GM12878 (cell line): ENCODE data around the gene VEPH1. TPM values are rescaled to one million over a fixed set of nuclear protein-coding genes. Genes with fewer than 3 reads are reported as not detected.
A peak's percentile ranks its signal among the peaks of the same experiment; 100 is the strongest.

Source experiments
- ATAC-seq: fragments of 200-7000 bp; cut with Tn5 transposase; 3 replicates; pipeline ENCODE4 v1.9.1; 2020; ENCODE audit warnings: mild to moderate bottlenecking, moderate library complexity
- BruUV-seq: library from RNA; stranded (reverse); fragments of 400-500 nt; replicated peaks from 2 replicates; lab custom pipeline; 2021; lab: Mats Ljungman, UMichigan
- CTCF ChIA-PET: fragments of 300-600 bp; sonication (Branson Sonifier 250); formaldehyde crosslinking; extraction: SDS; loops from one replicate; lab custom pipeline; 2021; ENCODE audit warnings: inconsistent platforms; lab: Yijun Ruan, JAX
- POLR2A ChIA-PET: fragments of 350-600 bp; formaldehyde crosslinking; extraction: SDS; loops from one replicate; lab custom pipeline; 2021; ENCODE audit warnings: inconsistent platforms; lab: Charles Lee
- RAD21 ChIA-PET: fragments of 300-600 bp; sonication (Branson Sonifier 250); formaldehyde crosslinking; loops from one replicate; lab custom pipeline; 2023; ENCODE audit warnings: antibody characterized with exemption; ENCODE audit not compliant: unreplicated experiment; lab: Charles Lee
- SMC1A ChIA-PET: fragments of 300-600 bp; sonication (Branson Sonifier 250); formaldehyde crosslinking; loops from one replicate; lab custom pipeline; 2023; ENCODE audit not compliant: unreplicated experiment, uncharacterized antibody; lab: Charles Lee
- DNase-seq: peaks from one replicate; pipeline ENCODE4 v3.0.0-alpha.2; 2011; ENCODE audit warnings: low read depth, low spot score
- FAIRE-seq: peaks from 3 replicates; lab custom pipeline; 2011; peaks lifted over from hg19 to GRCh38; lab: Jason Lieb, UNC
- H2AFZ ChIP-seq: 2 replicates; pipeline ENCODE4 v1.6.0; 2011; ENCODE audit warnings: low read depth, low read length, control low read depth; ENCODE audit not compliant: control insufficient read depth
- H3K27ac ChIP-seq: 2 replicates; pipeline ENCODE4 v1.5.1; 2011; ENCODE audit warnings: control low read depth; ENCODE audit not compliant: control insufficient read depth, insufficient read depth
- H3K27me3 ChIP-seq, 2 experiments: replicated peaks in 1 of 2; 2 replicates each; pipeline versions ENCODE4 v1.6.0 to v1.6.1; 2011; ENCODE audit warnings: low read length in 1 of 2; ENCODE audit not compliant: control insufficient read depth in 2 of 2, insufficient read depth in 2 of 2
- H3K36me3 ChIP-seq, 2 experiments: 2 replicates each; pipeline ENCODE4 v1.5.1; 2011; ENCODE audit warnings: low read length in 1 of 2; ENCODE audit not compliant: control insufficient read depth in 2 of 2, insufficient read depth in 2 of 2
- H3K4me1 ChIP-seq: 2 replicates; pipeline ENCODE4 v1.6.1; 2011; ENCODE audit warnings: mild to moderate bottlenecking, low read length, moderate library complexity, mixed read lengths; ENCODE audit not compliant: control insufficient read depth, insufficient read depth
- H3K4me2 ChIP-seq: 2 replicates; pipeline ENCODE4 v1.6.0; 2011; ENCODE audit warnings: control low read depth; ENCODE audit not compliant: control insufficient read depth, insufficient read depth
- H3K4me3 ChIP-seq: fragments of 200-600 bp; sonication (generic); 2 replicates; pipeline ENCODE4 v1.5.1; 2016
- H3K79me2 ChIP-seq: 2 replicates; pipeline ENCODE4 v1.6.0; 2011; ENCODE audit warnings: low read length; ENCODE audit not compliant: control insufficient read depth, insufficient read depth
- H3K9ac ChIP-seq: 2 replicates; pipeline ENCODE4 v1.8.0; 2011; ENCODE audit warnings: low read length, control low read depth, mixed read lengths; ENCODE audit not compliant: control insufficient read depth, insufficient read depth
- H3K9me3 ChIP-seq: replicated peaks from 3 replicates; pipeline ENCODE4 v1.5.1; 2011; ENCODE audit warnings: mild to moderate bottlenecking, low read length; ENCODE audit not compliant: control insufficient read depth, insufficient read depth
- H4K20me1 ChIP-seq: 2 replicates; pipeline ENCODE4 v1.6.0; 2011; ENCODE audit not compliant: control insufficient read depth, insufficient read depth
- BCL11A ChIP-seq: IDR thresholded peaks from 2 replicates; pipeline ENCODE4 v1.6.1; 2011; ENCODE audit warnings: low read depth, low read length
- E4F1 ChIP-seq: fragments of 450-650 bp; IDR thresholded peaks from 2 replicates; pipeline ENCODE4 v1.6.1; 2018; ENCODE audit warnings: borderline replicate concordance, mild to moderate bottlenecking; ENCODE audit not compliant: partially characterized antibody
- EGR1 ChIP-seq, 2 experiments: IDR thresholded peaks; 1 replicate in 1 of 2; 2 replicates in 1 of 2; pipeline ENCODE4 v1.6.1; 2011 to 2012; ENCODE audit warnings: low read depth in 2 of 2, low read length in 2 of 2, borderline replicate concordance in 1 of 2, mild to moderate bottlenecking in 1 of 2, moderate library complexity in 1 of 2
- EP300 ChIP-seq, 2 experiments: fragments of 150-350 bp in 1 of 2; IDR thresholded peaks; 2 replicates each; pipeline ENCODE4 v1.6.1; 2011 to 2012; ENCODE audit warnings: low read depth in 2 of 2, low read length in 2 of 2, borderline replicate concordance in 1 of 2, improper control_type of control experiment in 1 of 2, inconsistent platforms in 1 of 2; ENCODE audit not compliant: control insufficient read depth in 1 of 2
- HSF1 ChIP-seq: fragments of 150-350 bp; IDR thresholded peaks from 2 replicates; pipeline ENCODE4 v1.6.1; 2014; ENCODE audit warnings: mild to moderate bottlenecking, low read depth, low read length
- IKZF2 ChIP-seq, 2 experiments: fragments of 450-650 bp; IDR thresholded peaks; 2 replicates each; pipeline ENCODE4 v1.6.1; 2017; ENCODE audit warnings: mild to moderate bottlenecking in 2 of 2, moderate library complexity in 2 of 2
- MEF2B ChIP-seq: fragments of 450-650 bp; IDR thresholded peaks from 2 replicates; pipeline ENCODE4 v1.6.1; 2018; ENCODE audit warnings: mild to moderate bottlenecking, moderate library complexity; ENCODE audit not compliant: partially characterized antibody, poor library complexity, severe bottlenecking
- MLLT1 ChIP-seq: fragments of 450-650 bp; IDR thresholded peaks from 2 replicates; pipeline ENCODE4 v1.6.1; 2016; ENCODE audit warnings: mild to moderate bottlenecking
- MTA2 ChIP-seq: fragments of 450-650 bp; IDR thresholded peaks from 2 replicates; pipeline ENCODE4 v1.6.1; 2016; ENCODE audit warnings: low read depth, mild to moderate bottlenecking, moderate library complexity
- NR2C2 ChIP-seq: IDR thresholded peaks from 2 replicates; pipeline ENCODE4 v1.6.1; 2011; ENCODE audit warnings: borderline replicate concordance, low read depth; ENCODE audit not compliant: control insufficient read depth, insufficient read length
- PBX3 ChIP-seq: IDR thresholded peaks from 2 replicates; pipeline ENCODE4 v1.6.1; 2011; ENCODE audit warnings: mild to moderate bottlenecking, low read depth, low read length, moderate library complexity; ENCODE audit not compliant: insufficient replicate concordance
- POU2F2 ChIP-seq: IDR thresholded peaks from 3 replicates; pipeline ENCODE4 v1.6.1; 2011; ENCODE audit warnings: low read depth, mild to moderate bottlenecking, low read length, borderline replicate concordance
- RFX5 ChIP-seq: IDR thresholded peaks from 2 replicates; pipeline ENCODE4 v1.6.1; 2011; ENCODE audit warnings: low read depth, low read length, improper control_type of control experiment
- SIN3A ChIP-seq: IDR thresholded peaks from 2 replicates; pipeline ENCODE4 v1.6.1; 2012; ENCODE audit warnings: low read depth, low read length, improper control_type of control experiment
- ZNF207 ChIP-seq: fragments of 450-650 bp; IDR thresholded peaks from 2 replicates; pipeline ENCODE4 v1.6.1; 2014; ENCODE audit warnings: antibody characterized with exemption, mild to moderate bottlenecking, borderline replicate concordance
- ZNF384 ChIP-seq: IDR thresholded peaks from 2 replicates; pipeline ENCODE4 v1.6.1; 2012; ENCODE audit warnings: low read depth, mild to moderate bottlenecking, low read length, improper control_type of control experiment, borderline replicate concordance
- WGBS: methylation state at CpG from one replicate; pipeline ENCODE4 v1.1.6; 2016; ENCODE audit warnings: low lambda C conversion rate; ENCODE audit not compliant: insufficient replicate concordance, insufficient coverage; ENCODE audit errors: missing lambda C conversion rate; 5-methylcytosine and 5-hydroxymethylcytosine counted together
- in situ Hi-C: fragments of 300-500 bp; cut with MboI; formaldehyde crosslinking; loops from 9 replicates; pipeline ENCODE4 v1.14.3; 2018; ENCODE audit warnings: mixed read lengths
- intact Hi-C: fragments of 100-400 bp; cut with micrococcal nuclease; formaldehyde crosslinking; loops from one replicate; pipeline ENCODE4 v1.14.2; 2022; ENCODE audit not compliant: unreplicated experiment
- polyA plus RNA-seq, 11 experiments: library from polyadenylated mRNA; depleted of rRNA in 4 of 11; unstranded in 6 of 11; stranded (reverse) in 5 of 11; fragments of >200 nt; fragmentation: Nextera tagmentation in 4 of 11; fragmentation: Illumina TruSeq in 1 of 11; extraction: Ambion mirVana in 4 of 11; extraction: Trizol in 1 of 11; gene quantifications; 1 replicate in 1 of 11; 2 replicates in 10 of 11; pipeline versions ENCODE4 v1.2.1 to v1.2.3, GENCODE V29; 2011 to 2016; ENCODE audit warnings: inconsistent platforms in 2 of 11, missing spikeins in 2 of 11, low read depth in 1 of 11
- total RNA-seq, 4 experiments: library from RNA; depleted of rRNA in 3 of 4; stranded (reverse); fragments of >200 nt in 3 of 4; fragmentation: Illumina TruSeq in 1 of 4; extraction: Trizol in 1 of 4; gene quantifications; 2 replicates each; pipeline versions ENCODE4 v1.2.1 to v1.2.3, GENCODE V29; 2013 to 2021

Gene VEPH1
- total and polyA plus RNA-seq, 10 of the 15 experiments (the other 5 are each of a cell fraction or from before 2014, with no cell fraction given): 0.04 to 0.26 (median 0.17) TPM; not detected in 7

GRCh38 chr3:157369727-157370421, 133.3 kb downstream of the VEPH1 start:
- ChIA-PET POLR2A (no interaction called here), RAD21 (no interaction called here), SMC1A (no interaction called here), CTCF (no interaction called here)
- no peak for FAIRE-seq
- no peaks in the 10 kb centered on the region for H3K4me1 ChIP-seq
- intact Hi-C loops (no loop called here), in situ Hi-C loops (no loop called here)
- WGBS: 10% methylated on average over 4 of the region's 4 CpGs
- no peak overlapping the region for H3K27ac ChIP-seq
- no peak overlapping the region for H2AFZ ChIP-seq
- H4K20me1 ChIP-seq: no peaks in the 10 kb centered on the region
- H3K36me3 ChIP-seq: no peaks in the 10 kb centered on the region
- peak; percentile 77 for ATAC-seq
- H3K4me3 ChIP-seq: no peak overlapping the region
- H3K9me3 ChIP-seq: no peaks in the 10 kb centered on the region
- H3K27me3 ChIP-seq: no peaks in the 10 kb centered on the region
- no peak overlapping the region for H3K9ac ChIP-seq
- no peaks in the 10 kb centered on the region for H3K79me2 ChIP-seq
- no peak for DNase-seq
- H3K4me2 ChIP-seq: no peak overlapping the region
- no TSS peak for BruUV-seq
- TF ChIP-seq MLLT1: no peak
- TF ChIP-seq EP300 (IDR thresholded peaks at IDR 0.05; ENCODE audit: borderline replicate concordance in 1 of 2, control insufficient read depth in 1 of 2, low read depth in 2 of 2, low read length in 2 of 2): no peak
- no peak for TF ChIP-seq HSF1
- TF ChIP-seq IKZF2 (IDR thresholded peaks at IDR 0.05): no peak
- TF ChIP-seq ZNF384: no peak
- TF ChIP-seq RFX5: no peak
- peak; percentile 87 for TF ChIP-seq MEF2B
- TF ChIP-seq BCL11A: 0 out of 2 replicates have a peak, but pooled peaks have one; percentile 6
- no peak for TF ChIP-seq E4F1
- TF ChIP-seq PBX3: no peak
- TF ChIP-seq ZNF207: no peak
- TF ChIP-seq NR2C2: no peak
- no peak for TF ChIP-seq POU2F2
- peak; percentile 68; the same call in 1 of the 2 replicates for TF ChIP-seq MTA2
- TF ChIP-seq EGR1 (IDR thresholded peaks at IDR 0.05; ENCODE audit: borderline replicate concordance in 1 of 2, low read depth in 2 of 2, low read length in 2 of 2): no peak
- no peak for TF ChIP-seq SIN3A
